Measurements from ENCODE around the gene GRB2.
A peak's percentile ranks its signal among the peaks of the same experiment; 100 is the strongest.
"Not testable (repeated sequence)": the region's sequence is repeated elsewhere in the genome, so short reads cannot be mapped to it uniquely, and the experiment has no call there.

Gene GRB2

GRCh38 chr17:75361344-75361743 lies 44.1 kb downstream of the GRB2 start:
- Histone ChIP-seq H3K27me3 (ENCODE audit: control insufficient read depth, insufficient read depth, low read length) (no peaks in the 10 kb centered on the region), H3K4me3 (ENCODE audit: low read depth, low read length) (no peak overlapping the region), H3K4me1 (ENCODE audit: control insufficient read depth, insufficient read depth, low read length) (no peaks in the 10 kb centered on the region), H3K9ac (ENCODE audit: low read depth, low read length) (no peak overlapping the region), H3K36me3 (ENCODE audit: control insufficient read depth, insufficient read depth, low read length) (no peaks in the 10 kb centered on the region), H3K9me3 (ENCODE audit: control insufficient read depth, insufficient read depth, low read length) (no peaks in the 10 kb centered on the region)

DNA sequence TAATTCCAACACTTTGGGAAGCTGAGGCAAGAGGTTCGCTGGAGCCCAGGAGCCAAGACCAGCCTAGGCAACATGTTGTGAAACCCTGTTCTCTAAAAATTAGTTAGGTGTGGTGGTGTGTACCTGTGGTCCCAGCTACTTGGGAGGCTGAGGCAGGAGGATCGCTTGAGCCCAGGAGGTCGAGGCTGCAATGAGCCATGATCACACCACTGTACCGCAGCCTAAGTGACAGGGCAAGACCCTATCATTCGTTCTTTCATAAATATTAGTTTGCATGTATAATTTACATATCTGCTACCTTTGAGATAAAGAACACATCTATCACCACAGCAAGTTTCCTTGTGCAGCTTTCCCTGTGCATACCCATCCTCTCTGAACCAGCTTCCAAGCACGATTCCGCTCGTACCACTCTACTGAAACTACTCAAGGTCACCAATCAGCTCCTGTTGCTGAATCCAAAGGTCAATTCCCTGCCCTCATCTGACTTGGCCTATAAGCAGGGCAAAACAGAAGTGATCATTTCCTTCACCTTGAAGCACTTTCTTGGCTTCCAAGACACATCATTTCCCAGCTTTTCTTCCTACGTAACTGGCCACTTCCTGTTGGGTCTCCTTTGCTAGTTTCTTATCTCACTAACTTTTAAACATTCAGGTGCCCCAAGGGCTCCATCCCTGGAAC lies 49.1 kb downstream of the GRB2 start:
- Histone ChIP-seq H3K9ac (ENCODE audit: low read depth, low read length) (no peak overlapping the region), H3K9me3 (ENCODE audit: control insufficient read depth, insufficient read depth, low read length) (no peaks in the 10 kb centered on the region), H3K4me1 (ENCODE audit: control insufficient read depth, insufficient read depth, low read length) (peaks cover 12% of the 10 kb centered on the region), H3K36me3 (ENCODE audit: control insufficient read depth, insufficient read depth, low read length) (no peaks in the 10 kb centered on the region), H3K27me3 (ENCODE audit: control insufficient read depth, insufficient read depth, low read length) (no peaks in the 10 kb centered on the region), H3K4me3 (ENCODE audit: low read depth, low read length) (no peak overlapping the region)

DNA sequence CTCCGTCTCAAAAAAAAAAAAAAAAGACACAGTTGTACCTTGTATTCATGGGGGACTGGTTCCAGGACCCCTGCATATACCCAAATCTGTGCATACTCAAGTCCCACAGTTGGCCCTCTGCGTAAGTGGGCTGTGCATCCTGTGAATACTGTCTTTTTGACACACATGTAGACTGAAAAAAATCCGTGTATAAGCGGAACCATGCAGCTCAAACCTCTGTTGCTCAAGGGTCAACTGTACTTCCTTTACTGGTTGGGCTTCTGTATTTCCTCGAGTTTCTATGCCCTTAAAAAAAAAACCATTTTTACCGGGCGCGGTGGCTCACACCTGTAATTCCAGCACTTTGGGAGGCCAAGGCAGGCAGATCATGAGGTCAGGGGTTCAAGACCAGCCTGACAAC lies 52.3 kb downstream of the GRB2 start:
- Histone ChIP-seq H3K9ac (ENCODE audit: low read depth, low read length) (no peak overlapping the region), H3K36me3 (ENCODE audit: control insufficient read depth, insufficient read depth, low read length) (no peaks in the 10 kb centered on the region), H3K4me3 (ENCODE audit: low read depth, low read length) (no peak overlapping the region), H3K27me3 (ENCODE audit: control insufficient read depth, insufficient read depth, low read length) (no peaks in the 10 kb centered on the region), H3K9me3 (ENCODE audit: control insufficient read depth, insufficient read depth, low read length) (no peaks in the 10 kb centered on the region), H3K4me1 (ENCODE audit: control insufficient read depth, insufficient read depth, low read length) (peaks cover 21% of the 10 kb centered on the region)

DNA sequence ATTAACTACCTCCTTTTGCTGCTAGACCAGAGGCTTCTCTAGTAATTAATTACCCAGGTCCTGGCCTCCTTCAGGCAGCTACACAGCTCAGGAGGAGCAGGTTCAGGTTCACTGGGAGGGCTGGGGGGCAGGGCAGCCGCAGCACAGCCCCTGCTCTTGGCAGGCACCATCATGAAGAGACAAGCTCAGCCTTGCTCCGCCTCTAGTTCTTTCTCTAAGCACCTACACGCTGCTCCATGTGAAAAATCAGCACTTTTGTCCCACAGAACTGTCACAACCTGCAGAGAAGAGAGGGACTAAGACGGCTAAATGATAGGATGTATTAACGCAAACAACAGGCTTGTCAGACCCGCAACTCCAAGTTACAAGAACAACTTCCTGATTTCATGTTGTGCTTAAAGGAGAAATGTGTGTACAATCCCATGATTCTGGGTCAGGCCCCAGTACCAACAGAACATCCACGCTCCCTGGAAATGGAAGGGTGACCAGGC lies 53.4 kb downstream of the GRB2 start:
- Histone ChIP-seq H3K36me3 (ENCODE audit: control insufficient read depth, insufficient read depth, low read length) (no peaks in the 10 kb centered on the region), H3K27me3 (ENCODE audit: control insufficient read depth, insufficient read depth, low read length) (no peaks in the 10 kb centered on the region), H3K4me3 (ENCODE audit: low read depth, low read length) (no peak overlapping the region), H3K9me3 (ENCODE audit: control insufficient read depth, insufficient read depth, low read length) (no peaks in the 10 kb centered on the region), H3K4me1 (ENCODE audit: control insufficient read depth, insufficient read depth, low read length) (peaks cover 28% of the 10 kb centered on the region), H3K9ac (ENCODE audit: low read depth, low read length) (no peak overlapping the region)

DNA sequence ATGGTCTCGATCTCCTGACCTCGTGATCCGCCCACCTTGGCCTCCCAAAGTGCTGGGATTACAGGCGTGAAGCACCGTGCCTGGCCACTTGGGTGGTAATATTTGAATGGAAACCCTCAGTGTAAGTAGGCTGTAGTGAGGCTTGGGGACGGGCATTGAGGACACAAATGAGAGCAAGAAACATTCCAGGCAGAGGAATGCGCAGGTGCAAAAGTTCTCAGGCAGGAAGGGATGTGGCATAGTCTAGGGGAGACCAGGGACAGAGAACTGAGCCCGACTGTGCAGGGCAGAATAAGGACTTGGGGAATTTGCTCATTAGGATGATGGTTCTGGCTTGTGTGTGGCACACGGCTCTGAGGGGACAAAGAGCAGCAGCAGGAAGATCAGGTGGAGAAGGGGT lies 54.8 kb downstream of the GRB2 start:
- Histone ChIP-seq H3K27me3 (ENCODE audit: control insufficient read depth, insufficient read depth, low read length) (no peaks in the 10 kb centered on the region), H3K9me3 (ENCODE audit: control insufficient read depth, insufficient read depth, low read length) (no peaks in the 10 kb centered on the region), H3K36me3 (ENCODE audit: control insufficient read depth, insufficient read depth, low read length) (no peaks in the 10 kb centered on the region), H3K4me1 (ENCODE audit: control insufficient read depth, insufficient read depth, low read length) (peaks cover 35% of the 10 kb centered on the region), H3K9ac (ENCODE audit: low read depth, low read length) (peak overlapping the region; percentile 37), H3K4me3 (ENCODE audit: low read depth, low read length) (no peak overlapping the region)

DNA sequence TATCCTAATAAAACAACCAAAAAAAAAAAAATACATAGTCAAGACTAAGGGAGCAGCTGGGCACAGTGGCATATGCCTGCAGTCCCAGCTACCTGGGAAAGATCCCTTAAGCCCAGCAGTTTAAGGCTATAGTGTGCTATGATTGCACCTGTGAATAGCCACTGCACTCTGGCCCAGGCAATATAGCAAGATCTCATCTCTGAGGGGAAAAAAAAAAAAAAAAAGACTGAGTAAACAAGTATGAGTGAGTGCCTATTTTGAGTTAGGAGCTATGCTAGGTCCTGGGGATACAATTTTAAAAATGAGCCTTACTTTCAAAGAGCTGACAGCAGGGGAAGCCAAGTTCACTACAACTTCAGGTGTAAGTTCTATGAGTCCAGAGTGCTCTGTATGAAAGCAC lies 55.4 kb downstream of the GRB2 start:
- no peak overlapping the region for H3K9ac ChIP-seq (ENCODE audit: low read depth, low read length)
- H3K27me3 ChIP-seq (ENCODE audit: control insufficient read depth, insufficient read depth, low read length), result no peaks in the 10 kb centered on the region
- H3K4me3 ChIP-seq (ENCODE audit: low read depth, low read length), result no peak overlapping the region
- peaks cover 35% of the 10 kb centered on the region for H3K4me1 ChIP-seq (ENCODE audit: control insufficient read depth, insufficient read depth, low read length)
- H3K36me3 ChIP-seq (ENCODE audit: control insufficient read depth, insufficient read depth, low read length), result no peaks in the 10 kb centered on the region
- no peaks in the 10 kb centered on the region for H3K9me3 ChIP-seq (ENCODE audit: control insufficient read depth, insufficient read depth, low read length)

DNA sequence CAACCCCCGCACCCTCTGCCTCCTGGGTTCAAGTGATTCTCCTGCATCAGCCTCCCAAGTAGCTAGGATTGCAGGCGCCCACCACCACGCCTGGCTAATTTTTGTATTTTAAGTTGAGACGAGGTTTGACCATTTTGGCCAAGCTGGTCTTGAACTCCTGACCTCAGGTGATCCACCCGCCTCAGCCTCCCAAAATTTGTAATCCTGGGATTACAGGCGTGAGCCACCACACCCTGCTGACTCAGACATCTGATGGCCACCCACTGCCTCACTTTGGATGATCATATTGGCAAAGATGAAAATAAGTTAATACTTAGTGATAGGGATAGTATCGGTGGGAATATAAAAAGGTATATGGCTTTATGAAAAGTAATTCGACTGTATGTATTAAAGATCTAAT lies 55.9 kb downstream of the GRB2 start:
- no peaks in the 10 kb centered on the region for H3K27me3 ChIP-seq (ENCODE audit: control insufficient read depth, insufficient read depth, low read length)
- no peaks in the 10 kb centered on the region for H3K36me3 ChIP-seq (ENCODE audit: control insufficient read depth, insufficient read depth, low read length)
- H3K4me1 ChIP-seq (ENCODE audit: control insufficient read depth, insufficient read depth, low read length), result peaks cover 35% of the 10 kb centered on the region
- H3K9me3 ChIP-seq (ENCODE audit: control insufficient read depth, insufficient read depth, low read length), result no peaks in the 10 kb centered on the region
- H3K9ac ChIP-seq (ENCODE audit: low read depth, low read length), result no peak overlapping the region
- H3K4me3 ChIP-seq (ENCODE audit: low read depth, low read length), result no peak overlapping the region

GRCh38 chr17:75348386-75349012 lies 57.0 kb downstream of the GRB2 start:
- peaks cover 44% of the 10 kb centered on the region for H3K4me1 ChIP-seq (ENCODE audit: control insufficient read depth, insufficient read depth, low read length)
- no peaks in the 10 kb centered on the region for H3K9me3 ChIP-seq (ENCODE audit: control insufficient read depth, insufficient read depth, low read length)
- no peaks in the 10 kb centered on the region for H3K27me3 ChIP-seq (ENCODE audit: control insufficient read depth, insufficient read depth, low read length)
- H3K9ac ChIP-seq (ENCODE audit: low read depth, low read length), result no peak overlapping the region
- H3K4me3 ChIP-seq (ENCODE audit: low read depth, low read length), result no peak overlapping the region
- no peaks in the 10 kb centered on the region for H3K36me3 ChIP-seq (ENCODE audit: control insufficient read depth, insufficient read depth, low read length)

GRCh38 chr17:75346906-75347305 lies 58.6 kb downstream of the GRB2 start:
- Histone ChIP-seq H3K4me1 (ENCODE audit: control insufficient read depth, insufficient read depth, low read length) (peaks cover 41% of the 10 kb centered on the region), H3K4me3 (ENCODE audit: low read depth, low read length) (peak overlapping the region; percentile 15), H3K27me3 (ENCODE audit: control insufficient read depth, insufficient read depth, low read length) (no peaks in the 10 kb centered on the region), H3K36me3 (ENCODE audit: control insufficient read depth, insufficient read depth, low read length) (no peaks in the 10 kb centered on the region), H3K9me3 (ENCODE audit: control insufficient read depth, insufficient read depth, low read length) (no peaks in the 10 kb centered on the region), H3K9ac (ENCODE audit: low read depth, low read length) (peak overlapping the region; percentile 41)

DNA sequence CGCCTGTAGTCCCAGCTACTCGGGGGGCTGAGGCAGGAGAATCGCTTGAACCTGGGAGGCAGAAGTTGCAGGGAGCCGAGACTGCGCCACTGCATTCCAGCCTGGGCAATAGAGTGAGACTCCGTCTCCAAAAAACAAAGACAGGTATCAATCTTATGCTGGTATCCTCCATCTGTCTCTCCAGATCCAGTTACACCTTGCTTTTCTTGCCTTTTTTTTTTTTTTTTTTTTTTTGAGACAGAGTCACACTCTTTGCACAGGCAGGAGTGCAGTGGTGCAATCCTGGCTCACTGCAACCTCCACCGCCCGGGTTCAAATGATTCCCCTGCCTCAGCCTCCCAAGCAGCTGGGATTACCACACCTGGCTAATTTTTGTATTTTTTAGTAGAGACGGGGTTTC lies 59.1 kb downstream of the GRB2 start:
- Histone ChIP-seq H3K4me3 (ENCODE audit: low read depth, low read length) (peak overlapping the region; percentile 15), H3K9ac (ENCODE audit: low read depth, low read length) (peak overlapping the region; percentile 41), H3K4me1 (ENCODE audit: control insufficient read depth, insufficient read depth, low read length) (peaks cover 42% of the 10 kb centered on the region)
- H3K9me3 ChIP-seq (ENCODE audit: control insufficient read depth, insufficient read depth, low read length); H3K27me3 ChIP-seq (ENCODE audit: control insufficient read depth, insufficient read depth, low read length); H3K36me3 ChIP-seq (ENCODE audit: control insufficient read depth, insufficient read depth, low read length): not testable (repeated sequence)

- Histone ChIP-seq H3K9ac (ENCODE audit: low read depth, low read length) (no peak overlapping the region), H3K9me3 (ENCODE audit: control insufficient read depth, insufficient read depth, low read length) (no peaks in the 10 kb centered on the region), H3K27me3 (ENCODE audit: control insufficient read depth, insufficient read depth, low read length) (no peaks in the 10 kb centered on the region), H3K4me1 (ENCODE audit: control insufficient read depth, insufficient read depth, low read length) (peaks cover 36% of the 10 kb centered on the region), H3K4me3 (ENCODE audit: low read depth, low read length) (peak overlapping the region; percentile 48), H3K36me3 (ENCODE audit: control insufficient read depth, insufficient read depth, low read length) (no peaks in the 10 kb centered on the region)
Measured at GRCh38 chr17:75345514-75346167, 59.8 kb downstream of the GRB2 start.

- Histone ChIP-seq H3K36me3 (ENCODE audit: control insufficient read depth, insufficient read depth, low read length) (no peaks in the 10 kb centered on the region), H3K27me3 (ENCODE audit: control insufficient read depth, insufficient read depth, low read length) (no peaks in the 10 kb centered on the region), H3K9me3 (ENCODE audit: control insufficient read depth, insufficient read depth, low read length) (no peaks in the 10 kb centered on the region), H3K4me3 (ENCODE audit: low read depth, low read length) (no peak overlapping the region), H3K9ac (ENCODE audit: low read depth, low read length) (no peak overlapping the region), H3K4me1 (ENCODE audit: control insufficient read depth, insufficient read depth, low read length) (peaks cover 33% of the 10 kb centered on the region)
Measured at GRCh38 chr17:75344666-75345065, 60.8 kb downstream of the GRB2 start.
